H1 (cell line): Measurements from ENCODE around the gene ERH. TPM values are rescaled to one million over a fixed set of nuclear protein-coding genes. Genes with fewer than 3 reads are reported as not detected.

ENCODE experiments used
- CTCF ChIA-PET: fragments of 300-600 bp; sonication (Branson Sonifier 250); formaldehyde crosslinking; loops from one replicate; lab custom pipeline; 2021; ENCODE audit not compliant: partially characterized antibody; lab: Charles Lee
- POLR2A ChIA-PET: fragments of 300-600 bp; sonication (Branson Sonifier 250); formaldehyde crosslinking; loops from one replicate; lab custom pipeline; 2021; ENCODE audit warnings: inconsistent platforms; ENCODE audit not compliant: partially characterized antibody; lab: Charles Lee
- DNase-seq, 2 experiments: peaks; one replicate each; pipeline versions ENCODE4 v3.0.0 to v3.0.0-alpha.2; 2010 to 2022; ENCODE audit warnings: low spot score in 2 of 2, low read depth in 1 of 2, mixed read lengths in 1 of 2
- FAIRE-seq: peaks from 2 replicates; lab custom pipeline; 2011; peaks lifted over from hg19 to GRCh38; lab: Jason Lieb, UNC
- H2AFZ ChIP-seq: 2 replicates; pipeline ENCODE4 v1.8.1; 2012; ENCODE audit warnings: low read length, inconsistent platforms
- H2AK5ac ChIP-seq: 2 replicates; pipeline ENCODE4 v1.6.1; 2013; ENCODE audit warnings: low read depth, low read length
- H2BK120ac ChIP-seq: replicated peaks from 2 replicates; pipeline ENCODE3; 2013; ENCODE audit warnings: low read depth, low read length, inconsistent platforms
- H2BK12ac ChIP-seq: 2 replicates; pipeline ENCODE4 v1.6.1; 2013; ENCODE audit warnings: low read depth, low read length
- H2BK15ac ChIP-seq: 2 replicates; pipeline ENCODE4 v1.6.1; 2013; ENCODE audit warnings: low read length
- H2BK20ac ChIP-seq: 2 replicates; pipeline ENCODE4 v1.6.1; 2013; ENCODE audit warnings: low read length
- H2BK5ac ChIP-seq: 2 replicates; pipeline ENCODE4 v1.6.1; 2013; ENCODE audit warnings: low read depth, low read length
- H3K14ac ChIP-seq: 2 replicates; pipeline ENCODE4 v1.6.1; 2013; ENCODE audit warnings: inconsistent platforms; ENCODE audit not compliant: insufficient read length
- H3K18ac ChIP-seq: 2 replicates; pipeline ENCODE4 v1.6.1; 2013; ENCODE audit warnings: low read length; ENCODE audit errors: extremely low read depth
- H3K23ac ChIP-seq: 2 replicates; pipeline ENCODE4 v1.6.1; 2013; ENCODE audit warnings: inconsistent platforms; ENCODE audit not compliant: insufficient read length
- H3K23me2 ChIP-seq: 2 replicates; pipeline ENCODE4 v1.6.1; 2013; ENCODE audit warnings: low read depth, low read length
- H3K27ac ChIP-seq: 2 replicates; pipeline ENCODE4 v1.6.1; 2011; ENCODE audit warnings: low read depth, low read length, inconsistent platforms
- H3K27me3 ChIP-seq, 4 experiments: replicated peaks in 1 of 4; 1 replicate in 1 of 4; 2 replicates in 3 of 4; pipeline versions ENCODE4 v1.6.1 to v1.8.1; 2011 to 2013; ENCODE audit warnings: low read length in 3 of 4, mild to moderate bottlenecking in 3 of 4, inconsistent platforms in 2 of 4, mixed read lengths in 2 of 4, moderate library complexity in 1 of 4; ENCODE audit not compliant: control insufficient read depth in 3 of 4, insufficient read depth in 3 of 4; ENCODE audit errors: extremely low read depth in 1 of 4
- H3K36me3 ChIP-seq, 4 experiments: 2 replicates each; pipeline versions ENCODE4 v1.6.1 to v1.8.1; 2011 to 2013; ENCODE audit warnings: mild to moderate bottlenecking in 4 of 4, low read length in 3 of 4, moderate library complexity in 2 of 4, control low read depth in 1 of 4, inconsistent platforms in 1 of 4; ENCODE audit not compliant: insufficient read depth in 4 of 4, control insufficient read depth in 2 of 4
- H3K4ac ChIP-seq: replicated peaks from 2 replicates; pipeline ENCODE3; 2013; ENCODE audit warnings: low read length, low read depth, mixed read lengths, inconsistent platforms; ENCODE audit not compliant: insufficient read length
- H3K4me1 ChIP-seq, 4 experiments: replicated peaks in 1 of 4; 1 replicate in 1 of 4; 2 replicates in 3 of 4; pipeline versions ENCODE4 v1.6.1 to v1.8.1; 2011 to 2013; ENCODE audit warnings: low read length in 3 of 4, inconsistent platforms in 2 of 4, mixed read lengths in 1 of 4; ENCODE audit not compliant: insufficient read depth in 4 of 4, control insufficient read depth in 3 of 4
- H3K4me2 ChIP-seq, 2 experiments: 2 replicates each; pipeline versions ENCODE4 v1.6.1 to v1.8.1; 2011 to 2013; ENCODE audit warnings: low read depth in 2 of 2, low read length in 2 of 2, control low read depth in 1 of 2, inconsistent platforms in 1 of 2, mild to moderate bottlenecking in 1 of 2; ENCODE audit not compliant: insufficient read depth in 1 of 2
- H3K4me3 ChIP-seq, 4 experiments: fragments of 200-600, 300-600 bp in 1 of 4; sonication (generic), shearing (Covaris generic), sonication (Bioruptor Twin) in 1 of 4; 2 replicates each; pipeline versions ENCODE4 v1.5.1 to v1.8.1; 2011 to 2016; ENCODE audit warnings: low read length in 4 of 4, low read depth in 3 of 4, control low read depth in 2 of 4, inconsistent platforms in 2 of 4, mild to moderate bottlenecking in 2 of 4, mixed read lengths in 1 of 4, moderate library complexity in 1 of 4; ENCODE audit not compliant: insufficient read depth in 2 of 4; ENCODE audit errors: extremely low read depth in 1 of 4
- H3K56ac ChIP-seq: replicated peaks from 2 replicates; pipeline ENCODE3; 2013; ENCODE audit warnings: low read depth, mild to moderate bottlenecking, mixed read lengths, low read length, inconsistent platforms; ENCODE audit not compliant: insufficient read length
- H3K79me1 ChIP-seq: 2 replicates; pipeline ENCODE4 v1.6.1; 2013; ENCODE audit warnings: low read depth, low read length, control low read depth
- H3K79me2 ChIP-seq, 2 experiments: 2 replicates each; pipeline versions ENCODE4 v1.6.1 to v1.8.1; 2012 to 2013; ENCODE audit warnings: low read length in 2 of 2, mild to moderate bottlenecking in 2 of 2, inconsistent platforms in 1 of 2; ENCODE audit not compliant: insufficient read depth in 2 of 2, control insufficient read depth in 1 of 2
- H3K9ac ChIP-seq, 4 experiments: replicated peaks in 1 of 4; 1 replicate in 1 of 4; 2 replicates in 3 of 4; pipeline versions ENCODE4 v1.6.1 to v1.8.1; 2011 to 2013; ENCODE audit warnings: low read depth in 3 of 4, low read length in 3 of 4, control low read depth in 2 of 4, mild to moderate bottlenecking in 2 of 4, moderate library complexity in 2 of 4, inconsistent platforms in 1 of 4; ENCODE audit errors: extremely low read depth in 1 of 4
- H3K9me3 ChIP-seq, 2 experiments: 2 replicates each; pipeline versions ENCODE4 v1.6.1 to v1.8.1; 2012 to 2013; ENCODE audit warnings: mild to moderate bottlenecking in 2 of 2, moderate library complexity in 2 of 2, control low read depth in 1 of 2, inconsistent platforms in 1 of 2, low read depth in 1 of 2, low read length in 1 of 2, mixed read lengths in 1 of 2; ENCODE audit not compliant: insufficient read depth in 2 of 2
- H4K20me1 ChIP-seq, 2 experiments: replicated peaks in 1 of 2; 2 replicates each; pipeline versions ENCODE3 to v1.8.1; 2011 to 2013; ENCODE audit warnings: inconsistent platforms in 2 of 2, low read length in 2 of 2, mild to moderate bottlenecking in 1 of 2; ENCODE audit not compliant: insufficient read depth in 2 of 2, control insufficient read depth in 1 of 2
- H4K5ac ChIP-seq: 2 replicates; pipeline ENCODE4 v1.6.1; 2013; ENCODE audit warnings: low read length, low read depth, mixed read lengths, inconsistent platforms; ENCODE audit not compliant: insufficient read length
- H4K8ac ChIP-seq: 2 replicates; pipeline ENCODE4 v1.8.0; 2013; ENCODE audit warnings: mild to moderate bottlenecking, moderate library complexity, low read length, inconsistent platforms; ENCODE audit not compliant: insufficient read depth; ENCODE audit errors: extremely low read depth
- H4K91ac ChIP-seq: replicated peaks from 2 replicates; pipeline ENCODE3; 2013; ENCODE audit warnings: low read length, mixed read lengths, inconsistent platforms; ENCODE audit not compliant: insufficient read length
- ASH2L ChIP-seq: fragments of 200-600, 300-600 bp; sonication (generic); IDR thresholded peaks from one replicate; pipeline ENCODE4 v1.7.1; 2017; ENCODE audit warnings: low read length
- BRCA1 ChIP-seq: IDR thresholded peaks from 2 replicates; pipeline ENCODE4 v1.6.1; 2012; ENCODE audit warnings: low read depth, low read length, improper control_type of control experiment
- CBX5 ChIP-seq: fragments of 300-800, 300-1000 bp; sonication (generic); IDR thresholded peaks from 2 replicates; pipeline ENCODE4 v1.7.1; 2016; ENCODE audit warnings: antibody characterized with exemption, low read length, low read depth
- CHD2 ChIP-seq: IDR thresholded peaks from 2 replicates; pipeline ENCODE4 v1.6.1; 2012; ENCODE audit warnings: low read length, improper control_type of control experiment
- EGR1 ChIP-seq: IDR thresholded peaks from 2 replicates; pipeline ENCODE4 v1.6.1; 2011; ENCODE audit warnings: low read depth, low read length, borderline replicate concordance
- FOSL1 ChIP-seq: IDR thresholded peaks from 2 replicates; pipeline ENCODE4 v1.6.1; 2011; ENCODE audit warnings: mild to moderate bottlenecking, low read depth, low read length, moderate library complexity; ENCODE audit not compliant: insufficient read depth
- MAFK ChIP-seq: IDR thresholded peaks from 2 replicates; pipeline ENCODE4 v1.6.1; 2012; ENCODE audit warnings: low read depth, mild to moderate bottlenecking, improper control_type of control experiment, low read length
- POLR2AphosphoS5 ChIP-seq: IDR thresholded peaks from 2 replicates; pipeline ENCODE4 v1.6.1; 2011; ENCODE audit warnings: low read depth, low read length
- RFX5 ChIP-seq: IDR thresholded peaks from 2 replicates; pipeline ENCODE4 v1.6.1; 2011; ENCODE audit warnings: low read depth, low read length, improper control_type of control experiment, borderline replicate concordance
- SUZ12 ChIP-seq: fragments of 200-600 bp; sonication (generic); IDR thresholded peaks from 2 replicates; pipeline ENCODE4 v1.6.1; 2012; ENCODE audit warnings: mild to moderate bottlenecking, inconsistent platforms, low read length, moderate library complexity, mixed read lengths
- TCF12 ChIP-seq: IDR thresholded peaks from 2 replicates; pipeline ENCODE4 v1.6.1; 2011; ENCODE audit warnings: low read depth, mild to moderate bottlenecking, low read length
- TEAD4 ChIP-seq: IDR thresholded peaks from 2 replicates; pipeline ENCODE4 v1.6.1; 2012; ENCODE audit warnings: low read depth, low read length, inconsistent platforms, mixed read lengths
- WGBS, 2 experiments: shearing (Covaris generic) in 1 of 2; methylation state at CpG; one replicate each; pipeline versions ENCODE4 v1.1.6 to v1.1.7; 2013 to 2015; ENCODE audit warnings: low lambda C conversion rate in 2 of 2, mixed read lengths in 2 of 2, inconsistent platforms in 1 of 2, low coverage in 1 of 2, missing lambda C conversion rate in 1 of 2; ENCODE audit not compliant: insufficient replicate concordance in 2 of 2, insufficient coverage in 1 of 2, insufficient read length in 1 of 2; ENCODE audit errors: extremely low coverage in 1 of 2, missing lambda C conversion rate in 1 of 2; 5-methylcytosine and 5-hydroxymethylcytosine counted together
- polyA plus RNA-seq, 7 experiments: library from polyadenylated mRNA; depleted of rRNA in 3 of 7; stranded (reverse) in 5 of 7; unstranded in 2 of 7; fragments of >200 nt in 5 of 7; fragments of 200-250 nt in 2 of 7; gene quantifications; 1 replicate in 5 of 7; 2 replicates in 1 of 7; 4 replicates in 1 of 7; pipeline versions ENCODE4 v1.2.1 to v1.2.3, GENCODE V29; 2011 to 2013; ENCODE audit warnings: missing spikeins in 2 of 7, mixed read lengths in 2 of 7
- total RNA-seq: library from RNA; stranded (reverse); fragmentation: NEBNext Ultra II Directional; extraction: Animal tissue kit (Norgen Biotek cat#: 25700); gene quantifications from 2 replicates; pipeline ENCODE4 v1.2.1, GENCODE V29; 2021
- TF ChIP-seq, protein P1 (sequence below): IDR thresholded peaks from 2 replicates; pipeline ENCODE4 v1.6.1; 2012; ENCODE audit warnings: low read length, inconsistent platforms

ERH gene
- total and polyA plus RNA-seq, 2 of the 8 experiments (the other 6 are each of a cell fraction or from before 2014, with no cell fraction given): 329 to 454 TPM

GRCh38 chr14:69404883-69405282 lies 6.8 kb upstream of the ERH start:
- no peak overlapping the region for H2BK12ac ChIP-seq
- no peak overlapping the region for H3K56ac ChIP-seq
- H3K36me3 ChIP-seq: no peaks in the 10 kb centered on the region
- no peak overlapping the region for H3K18ac ChIP-seq
- POLR2A ChIA-PET: interaction anchor here (1.1 to 1.4 kb wide), 3 partner anchors 18 to 38 kb away, joined by 3 to 4 read pairs (median 3); no protein-coding TSS in a partner anchor
- no peaks in the 10 kb centered on the region for H3K4me1 ChIP-seq
- H3K23me2 ChIP-seq: no peaks in the 10 kb centered on the region
- no peaks in the 10 kb centered on the region for H3K27me3 ChIP-seq
- CTCF ChIA-PET: interaction anchor here (2.0 kb wide), 1 partner anchor 55 kb away, joined by 8 read pairs; no protein-coding TSS in a partner anchor
- FAIRE-seq: no peak
- no peak overlapping the region for H3K9ac ChIP-seq
- H3K4me2 ChIP-seq: no peak overlapping the region
- H2BK120ac ChIP-seq: no peak overlapping the region
- no peak for DNase-seq
- H3K79me2 ChIP-seq: peaks cover 4 to 67% of the 10 kb centered on the region in 2 experiments
- H4K8ac ChIP-seq: no peak overlapping the region
- H4K20me1 ChIP-seq: peaks cover 0 to 4% of the 10 kb centered on the region in 2 experiments
- 85% methylated on average over 5 of the region's 5 CpGs; no CpG with 5 or more reads in 1 of the 2 experiments for WGBS, 2 experiments
- H4K5ac ChIP-seq: no peak overlapping the region
- no peak overlapping the region for H2AFZ ChIP-seq
- no peak overlapping the region for H3K14ac ChIP-seq
- no peak overlapping the region for H2BK20ac ChIP-seq
- no peak overlapping the region for H3K27ac ChIP-seq
- no peak overlapping the region for H3K23ac ChIP-seq
- peaks cover 4% of the 10 kb centered on the region; the same call in 1 of the 2 replicates for H3K79me1 ChIP-seq
- H3K9me3 ChIP-seq: no peaks in the 10 kb centered on the region
- H3K4me3 ChIP-seq: no peak overlapping the region
- no peak overlapping the region for H2BK15ac ChIP-seq
- no peak overlapping the region for H3K4ac ChIP-seq
- H2BK5ac ChIP-seq: no peak overlapping the region
- no peak overlapping the region for H4K91ac ChIP-seq
- H2AK5ac ChIP-seq: no peak overlapping the region
- TF ChIP-seq POLR2AphosphoS5: no peak
- no peak for TF ChIP-seq MAFK
- no peak for TF ChIP-seq BRCA1
- no peak for TF ChIP-seq ASH2L
- no peak for TF ChIP-seq TEAD4
- no peak for TF ChIP-seq TCF12
- TF ChIP-seq SUZ12: no peak
- no peak for TF ChIP-seq FOSL1
- TF ChIP-seq EGR1: no peak
- TF ChIP-seq, protein P1, sequence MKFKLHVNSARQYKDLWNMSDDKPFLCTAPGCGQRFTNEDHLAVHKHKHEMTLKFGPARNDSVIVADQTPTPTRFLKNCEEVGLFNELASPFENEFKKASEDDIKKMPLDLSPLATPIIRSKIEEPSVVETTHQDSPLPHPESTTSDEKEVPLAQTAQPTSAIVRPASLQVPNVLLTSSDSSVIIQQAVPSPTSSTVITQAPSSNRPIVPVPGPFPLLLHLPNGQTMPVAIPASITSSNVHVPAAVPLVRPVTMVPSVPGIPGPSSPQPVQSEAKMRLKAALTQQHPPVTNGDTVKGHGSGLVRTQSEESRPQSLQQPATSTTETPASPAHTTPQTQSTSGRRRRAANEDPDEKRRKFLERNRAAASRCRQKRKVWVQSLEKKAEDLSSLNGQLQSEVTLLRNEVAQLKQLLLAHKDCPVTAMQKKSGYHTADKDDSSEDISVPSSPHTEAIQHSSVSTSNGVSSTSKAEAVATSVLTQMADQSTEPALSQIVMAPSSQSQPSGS: no peak
- no peak for TF ChIP-seq CHD2
- no peak for TF ChIP-seq RFX5
- no peak for TF ChIP-seq CBX5
